OCI-LY3 (cell line): ENCODE results near the gene NCEH1.

Experiments used
- H2AFZ ChIP-seq: fragments of 200-600, 300-600 bp; shearing (Covaris generic); 2 replicates; pipeline ENCODE4 v1.6.0; 2014; ENCODE audit warnings: antibody characterized with exemption, low read depth, low read length
- H3K27ac ChIP-seq: fragments of 200-600, 300-600 bp; sonication (generic); 2 replicates; pipeline ENCODE4 v1.5.1; 2014; ENCODE audit warnings: mild to moderate bottlenecking, low read length, moderate library complexity, mixed read lengths
- H3K27me3 ChIP-seq: fragments of 200-600, 300-600 bp; sonication (generic); 2 replicates; pipeline ENCODE4 v1.6.1; 2014; ENCODE audit warnings: low read depth, low read length, mixed read lengths
- H3K36me3 ChIP-seq: fragments of 200-600, 300-600 bp; sonication (generic); replicated peaks from 2 replicates; pipeline ENCODE3; 2014; ENCODE audit warnings: low read depth, low read length, mixed read lengths
- H3K4me1 ChIP-seq: fragments of 300-600, 200-600 bp; sonication (generic); 2 replicates; pipeline ENCODE4 v1.6.1; 2014; ENCODE audit warnings: low read length, mixed read lengths
- H3K4me2 ChIP-seq: fragments of 200-600, 300-600 bp; sonication (generic); 2 replicates; pipeline ENCODE4 v1.6.1; 2014; ENCODE audit warnings: low read length, mixed read lengths
- H3K4me3 ChIP-seq: fragments of 300-600, 200-600 bp; sonication (generic); 2 replicates; pipeline ENCODE4 v1.5.1; 2014; ENCODE audit warnings: antibody characterized with exemption, mild to moderate bottlenecking, low read length, moderate library complexity
- H3K79me2 ChIP-seq: fragments of 300-600, 200-600 bp; shearing (Covaris generic); 2 replicates; pipeline ENCODE4 v1.6.1; 2014; ENCODE audit warnings: mild to moderate bottlenecking, low read length, mixed read lengths
- H3K9ac ChIP-seq: fragments of 300-600, 200-600 bp; shearing (Covaris generic); 2 replicates; pipeline ENCODE4 v1.6.0; 2014; ENCODE audit warnings: mild to moderate bottlenecking, low read length, moderate library complexity
- H3K9me3 ChIP-seq: fragments of 200-600, 300-600 bp; shearing (Covaris generic); 2 replicates; pipeline ENCODE4 v1.6.1; 2014; ENCODE audit warnings: low read length, mixed read lengths; ENCODE audit not compliant: insufficient read depth
- H4K20me1 ChIP-seq: fragments of 200-600, 300-600 bp; sonication (generic); 2 replicates; pipeline ENCODE4 v1.6.1; 2016; ENCODE audit warnings: low read length, mixed read lengths; ENCODE audit not compliant: insufficient read depth
- CTCF ChIP-seq: fragments of 200-600, 300-600 bp; sonication (generic); IDR thresholded peaks from 2 replicates; pipeline ENCODE4 v1.5.1; 2014; ENCODE audit warnings: antibody characterized with exemption, low read length, low read depth
- EZH2phosphoT487 ChIP-seq: fragments of 200-600 bp; shearing (Covaris generic); IDR thresholded peaks from 2 replicates; pipeline ENCODE4 v1.6.1; 2018; ENCODE audit warnings: antibody characterized with exemption, mixed run types, low read depth

Gene NCEH1

GRCh38 chr3:172697558-172697957, 13.3 kb downstream of the NCEH1 start:
- H3K36me3 ChIP-seq: no peaks in the 10 kb centered on the region
- H3K79me2 ChIP-seq: no peaks in the 10 kb centered on the region
- H3K4me1 ChIP-seq: peaks cover 17% of the 10 kb centered on the region
- no peaks in the 10 kb centered on the region for H3K9me3 ChIP-seq
- TF ChIP-seq CTCF (no peak), EZH2phosphoT487 (no peak)
- H3K4me2 ChIP-seq: no peak overlapping the region
- H4K20me1 ChIP-seq: no peaks in the 10 kb centered on the region
- no peak overlapping the region for H3K4me3 ChIP-seq
- H2AFZ ChIP-seq: no peak overlapping the region
- no peak overlapping the region for H3K27ac ChIP-seq
- H3K27me3 ChIP-seq: no peaks in the 10 kb centered on the region
- no peak overlapping the region for H3K9ac ChIP-seq

- no peaks in the 10 kb centered on the region for H3K79me2 ChIP-seq
- no peak overlapping the region for H3K27ac ChIP-seq
- no peaks in the 10 kb centered on the region for H4K20me1 ChIP-seq
- no peaks in the 10 kb centered on the region for H3K9me3 ChIP-seq
- no peak for TF ChIP-seq CTCF
- TF ChIP-seq EZH2phosphoT487: no peak
- H3K36me3 ChIP-seq: no peaks in the 10 kb centered on the region
- H3K4me1 ChIP-seq: peaks cover 22% of the 10 kb centered on the region
- no peak overlapping the region for H3K9ac ChIP-seq
- H3K27me3 ChIP-seq: no peaks in the 10 kb centered on the region
- H3K4me2 ChIP-seq: no peak overlapping the region
- H3K4me3 ChIP-seq: no peak overlapping the region
- H2AFZ ChIP-seq: no peak overlapping the region
These were observed 14.5 kb downstream of the NCEH1 start for GRCh38 chr3:172696357-172696756.

- no peaks in the 10 kb centered on the region for H3K27me3 ChIP-seq
- H3K36me3 ChIP-seq: no peaks in the 10 kb centered on the region
- H3K79me2 ChIP-seq: no peaks in the 10 kb centered on the region
- no peak overlapping the region for H3K9ac ChIP-seq
- H2AFZ ChIP-seq: no peak overlapping the region
- TF ChIP-seq EZH2phosphoT487: no peak
- TF ChIP-seq CTCF: no peak
- H3K27ac ChIP-seq: no peak overlapping the region
- H3K9me3 ChIP-seq: no peaks in the 10 kb centered on the region
- H4K20me1 ChIP-seq: no peaks in the 10 kb centered on the region
- H3K4me2 ChIP-seq: no peak overlapping the region
- no peak overlapping the region for H3K4me3 ChIP-seq
- H3K4me1 ChIP-seq: peaks cover 22% of the 10 kb centered on the region
These were observed 16.2 kb downstream of the NCEH1 start for GRCh38 chr3:172694573-172695246.

GRCh38 chr3:172692751-172693338, 18.0 kb downstream of the NCEH1 start:
- H3K27me3 ChIP-seq: no peaks in the 10 kb centered on the region
- no peaks in the 10 kb centered on the region for H3K36me3 ChIP-seq
- H3K4me1 ChIP-seq: peaks cover 11% of the 10 kb centered on the region
- TF ChIP-seq CTCF: no peak
- TF ChIP-seq EZH2phosphoT487: no peak
- H3K79me2 ChIP-seq: no peaks in the 10 kb centered on the region
- H4K20me1 ChIP-seq: no peaks in the 10 kb centered on the region
- 0 out of 2 replicates have a peak overlapping the region, but pooled peaks have one; percentile 55 for H2AFZ ChIP-seq
- H3K27ac ChIP-seq: no peak overlapping the region
- H3K9me3 ChIP-seq: no peaks in the 10 kb centered on the region
- no peak overlapping the region for H3K4me3 ChIP-seq
- H3K9ac ChIP-seq: no peak overlapping the region
- H3K4me2 ChIP-seq: peak overlapping the region; percentile 39
